Activated CD4-positive, alpha-beta T cell treated with anti-CD3 and anti-CD28 coated beads for 48 hours (primary cell): ENCODE data around the gene SNTB2.

Experiments
- DNase-seq: peaks from one replicate; pipeline ENCODE4 v3.0.0-alpha.2; 2020

The SNTB2 gene

GRCh38 chr16:69182730-69183416 is 4.1 kb upstream of the SNTB2 start:
- no peak for DNase-seq

- DNase-seq, result peak; percentile 54
These were observed 677 bp downstream of the SNTB2 start for GRCh38 chr16:69187446-69188235.

DNA sequence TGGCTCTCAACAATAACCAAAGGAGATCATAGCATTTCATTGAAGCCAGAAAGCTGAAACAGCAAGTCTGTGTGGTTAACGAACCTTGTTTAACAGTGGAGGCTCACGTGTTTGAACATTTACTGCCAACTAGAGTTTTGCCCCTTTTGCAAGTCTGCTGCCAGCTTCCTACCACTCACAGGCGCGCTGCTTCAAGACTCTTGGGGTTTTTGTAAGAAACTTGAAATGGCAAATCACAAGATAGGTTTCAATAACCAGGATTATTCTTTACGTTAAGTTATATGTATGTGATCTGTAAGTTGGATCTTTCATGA is 1.2 kb downstream of the SNTB2 start:
- DNase-seq, result no peak

- no peak for DNase-seq
These were observed 1.8 kb downstream of the SNTB2 start for GRCh38 chr16:69188716-69189115.

DNA sequence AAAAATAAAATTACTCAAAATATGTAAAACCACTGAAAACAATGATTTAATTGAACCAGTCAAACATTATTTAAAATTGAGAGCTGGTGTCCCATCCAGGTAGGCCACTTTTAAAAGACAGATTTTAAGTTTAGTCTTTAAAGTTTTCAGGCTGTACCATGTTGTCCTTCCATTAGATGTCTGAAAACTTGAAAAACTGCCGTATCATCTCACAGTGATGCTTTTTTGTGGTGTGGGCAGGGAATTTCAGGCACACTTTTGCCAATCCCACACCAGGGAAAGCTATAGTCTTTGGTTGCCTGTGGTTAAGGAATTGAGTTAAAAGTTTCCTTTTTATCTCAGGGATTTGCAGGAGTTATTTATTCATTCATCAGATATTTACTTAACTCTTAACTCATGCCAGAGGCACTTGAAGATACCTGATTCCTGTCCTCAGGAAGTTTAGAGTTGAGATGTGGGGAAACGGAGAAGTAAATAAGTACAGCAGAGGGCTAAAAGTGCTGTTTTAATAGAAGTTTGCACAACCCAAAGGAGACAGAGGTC is 3.2 kb downstream of the SNTB2 start:
- DNase-seq, result no peak

DNA sequence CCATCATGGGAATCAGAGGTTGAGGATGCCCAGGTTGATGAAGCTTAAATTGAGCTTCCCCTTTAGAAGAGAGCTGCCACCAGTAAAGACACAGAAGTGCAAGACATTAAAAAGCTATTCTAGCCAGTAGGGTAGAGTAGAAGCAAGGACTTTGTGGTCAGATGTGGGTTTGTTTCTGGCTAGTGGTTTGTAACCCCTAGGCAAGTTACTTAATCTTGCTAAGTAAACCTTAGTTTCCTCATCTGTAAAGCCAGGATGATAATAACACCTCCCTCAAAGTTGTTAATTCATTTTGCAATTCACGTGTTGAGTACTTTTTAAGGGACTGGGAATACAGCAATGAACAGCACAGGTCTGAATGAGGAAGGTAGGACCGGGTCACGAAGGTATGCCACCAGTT is 3.6 kb downstream of the SNTB2 start:
- DNase-seq, result no peak

- no peak for DNase-seq
These were observed 4.2 kb downstream of the SNTB2 start for GRCh38 chr16:69191136-69191535.

- no peak for DNase-seq
These were observed 6.9 kb downstream of the SNTB2 start for GRCh38 chr16:69193855-69194254.

DNA sequence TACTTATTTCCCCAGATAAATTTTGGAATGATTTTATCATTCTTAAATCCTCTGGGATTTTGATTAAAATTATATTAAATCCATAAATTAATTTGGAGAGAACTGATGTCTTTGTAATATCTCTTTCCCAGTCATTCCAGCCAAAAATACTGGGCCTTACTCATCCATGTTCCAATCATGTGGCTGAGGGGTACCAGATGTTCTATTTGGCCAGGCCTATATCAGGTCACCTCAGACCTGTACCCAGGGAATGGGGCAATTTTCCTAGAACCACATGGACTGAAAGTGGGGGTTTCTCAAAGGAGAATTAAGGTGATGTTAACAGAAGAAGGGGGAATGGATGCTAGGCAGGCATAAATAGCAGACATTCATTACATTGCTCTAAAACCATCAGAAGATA is 7.5 kb downstream of the SNTB2 start:
- no peak for DNase-seq

DNA sequence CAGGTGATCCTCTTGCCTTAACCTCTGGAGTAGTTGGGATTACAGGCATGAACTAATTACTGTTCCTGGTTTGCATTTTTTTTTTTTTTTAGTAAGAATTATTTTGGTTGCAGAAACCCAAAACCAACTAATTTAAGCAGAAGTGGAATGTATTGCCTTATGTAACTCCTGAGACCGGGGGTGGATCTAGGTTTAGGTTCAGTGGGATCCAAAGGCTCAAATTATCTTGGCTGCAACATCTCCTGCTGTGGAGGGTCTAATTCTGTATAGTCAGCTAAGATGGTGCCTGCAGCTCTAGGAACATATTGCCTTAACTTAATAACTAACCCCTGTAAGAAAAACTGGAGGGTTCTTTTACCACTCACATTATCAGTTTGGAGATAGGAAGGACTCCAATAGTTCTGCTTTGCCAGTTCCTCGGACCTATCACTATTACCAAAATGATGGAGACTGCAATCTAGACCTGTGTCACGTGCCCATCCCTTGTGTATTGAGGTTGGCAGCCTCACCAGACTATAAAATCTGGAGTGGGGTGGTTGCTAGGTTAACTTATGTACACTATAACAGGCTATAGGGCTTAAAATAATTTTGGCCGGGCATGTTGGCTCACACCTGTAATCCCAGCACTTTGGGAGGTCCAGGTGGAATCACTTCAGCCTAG is 8.5 kb downstream of the SNTB2 start:
- DNase-seq, result no peak

DNA sequence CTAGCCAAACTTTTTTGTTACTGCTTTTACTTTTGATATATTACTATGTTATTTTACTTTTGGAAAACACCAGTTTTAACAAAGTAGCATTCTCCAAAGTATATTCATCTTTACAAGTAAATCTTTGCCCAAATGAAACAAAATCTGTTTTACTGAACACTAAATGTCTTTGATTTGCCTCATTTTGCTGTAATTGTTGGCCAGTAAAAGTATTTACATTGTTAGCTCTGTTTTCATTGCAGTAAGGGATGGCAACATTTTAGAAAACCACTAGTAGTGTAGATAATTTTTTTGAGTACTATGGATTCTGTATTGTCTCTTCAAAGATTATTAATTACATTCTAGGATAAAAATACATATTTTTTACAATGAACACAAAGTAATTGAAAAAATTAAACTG is 10.6 kb downstream of the SNTB2 start:
- no peak for DNase-seq

GRCh38 chr16:69199382-69199781 is 12.4 kb downstream of the SNTB2 start:
- no peak for DNase-seq

DNA sequence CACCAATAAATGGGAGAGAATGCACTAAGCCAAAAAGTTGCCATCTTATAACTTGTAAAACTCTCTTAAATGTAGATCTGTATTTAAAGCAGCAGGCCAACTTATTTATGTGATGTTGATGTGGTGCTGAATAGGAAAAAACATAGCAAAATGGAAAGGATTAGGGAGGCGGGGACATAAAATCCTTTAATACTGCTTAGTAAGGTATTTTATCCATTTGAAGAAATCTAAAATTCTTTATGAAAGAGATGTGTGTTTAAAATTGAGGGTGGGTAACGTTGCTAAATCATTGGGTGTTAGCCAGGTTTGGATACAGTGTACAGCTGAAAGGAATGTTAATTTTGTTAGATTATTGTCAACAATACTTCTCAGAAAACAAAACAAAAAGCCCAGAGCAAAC is 14.3 kb downstream of the SNTB2 start:
- DNase-seq, result no peak

- no peak for DNase-seq
These were observed 14.8 kb downstream of the SNTB2 start for GRCh38 chr16:69201787-69202186.

DNA sequence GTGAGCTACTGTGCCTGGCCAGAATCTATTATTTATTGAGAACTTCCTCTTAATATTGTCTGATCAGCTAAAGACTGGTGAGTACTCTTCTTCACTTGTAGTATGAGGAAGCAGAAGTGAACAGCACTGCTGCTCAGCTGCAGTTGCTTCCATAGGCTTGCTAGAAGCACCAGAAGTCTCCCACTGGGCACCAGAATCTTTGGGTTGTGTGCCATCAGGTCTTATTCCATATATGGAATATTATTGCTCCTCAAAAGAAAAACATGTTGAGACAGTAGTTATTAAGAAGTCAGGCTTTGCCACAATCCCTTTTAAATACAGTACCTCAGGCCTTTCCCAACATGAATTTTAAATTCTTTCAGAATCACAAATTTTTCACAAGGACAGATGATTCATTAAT is 17.2 kb downstream of the SNTB2 start:
- no peak for DNase-seq

DNA sequence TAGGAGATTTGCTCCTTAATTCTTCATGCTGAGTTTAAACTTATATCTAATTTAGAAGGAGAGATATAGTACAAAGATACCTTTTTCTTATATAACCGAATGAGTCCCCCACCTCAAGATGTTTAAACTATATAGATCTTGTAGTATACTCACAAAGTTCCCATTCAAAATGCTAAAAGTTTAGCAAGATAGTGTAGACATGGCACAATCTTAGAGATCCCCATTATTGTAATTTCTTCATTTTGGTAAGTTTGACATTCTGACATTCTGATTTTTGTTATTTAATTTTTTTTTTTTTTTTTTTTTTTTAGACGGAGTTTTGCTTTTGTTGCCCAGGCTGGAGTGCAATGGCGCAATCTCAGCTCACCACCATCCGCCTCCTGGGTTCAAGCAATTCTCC is 22.8 kb downstream of the SNTB2 start:
- no peak for DNase-seq

GRCh38 chr16:69217433-69217832 is 30.5 kb downstream of the SNTB2 start:
- DNase-seq, result no peak

DNA sequence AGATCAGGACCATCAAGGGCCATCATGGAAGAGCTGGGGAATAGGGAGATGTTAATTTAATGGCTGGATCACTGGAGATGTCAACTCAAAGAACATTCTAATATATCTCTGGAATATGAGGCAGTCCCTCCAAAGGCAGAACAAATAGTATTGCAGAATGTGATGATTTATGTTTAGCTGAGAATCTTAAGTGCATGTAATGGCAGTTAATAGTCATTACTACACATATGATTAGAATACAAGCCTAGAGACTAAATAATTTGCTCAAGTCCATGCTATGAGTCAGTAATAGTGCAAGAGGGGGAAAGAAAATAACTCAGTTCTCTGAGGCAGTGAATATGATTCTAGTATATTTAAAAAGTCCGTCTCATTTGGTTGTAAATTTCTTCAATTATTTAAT is 32.3 kb downstream of the SNTB2 start:
- DNase-seq, result no peak

- no peak for DNase-seq
These were observed 36.9 kb downstream of the SNTB2 start for GRCh38 chr16:69223882-69224281.

- no peak for DNase-seq
These were observed 38.2 kb downstream of the SNTB2 start for GRCh38 chr16:69225121-69225520.

DNA sequence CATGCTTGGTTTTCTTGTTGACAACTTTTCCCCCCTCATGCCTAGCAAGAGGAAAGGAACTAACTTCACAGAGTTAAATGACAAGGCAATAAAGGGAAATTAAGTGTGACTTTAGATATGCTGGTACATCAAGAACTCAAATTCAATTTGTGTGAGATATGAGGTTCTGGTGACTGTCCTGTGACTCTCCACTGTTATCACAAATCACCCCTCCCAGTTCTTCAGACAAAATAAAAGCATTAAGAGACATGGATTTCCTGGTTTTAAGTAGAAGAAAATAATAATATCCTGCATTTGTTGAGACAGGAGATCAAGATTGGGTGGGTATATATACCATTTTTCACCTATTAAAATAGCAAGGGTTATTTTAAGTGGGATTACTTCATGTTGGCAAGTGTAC is 46.2 kb downstream of the SNTB2 start:
- DNase-seq, result no peak

DNA sequence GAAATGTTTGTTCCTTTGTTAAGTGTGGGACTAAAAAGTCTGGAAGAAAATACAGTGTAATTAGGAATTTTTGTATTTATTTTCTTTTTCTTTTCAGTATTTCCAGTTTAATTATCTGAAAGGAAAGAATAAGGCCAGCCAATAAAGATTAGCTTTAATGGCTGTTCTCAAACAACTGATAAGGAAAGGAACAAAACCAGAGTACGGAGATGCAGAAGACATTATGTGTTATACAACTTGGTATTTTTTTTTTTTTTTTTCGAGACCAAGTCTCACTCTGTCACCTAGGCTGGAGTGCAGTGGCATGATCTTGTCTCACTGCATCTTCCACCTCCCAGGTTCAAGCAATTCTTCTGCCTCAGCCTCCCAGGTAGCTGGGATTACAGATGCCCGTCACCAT is 47.5 kb downstream of the SNTB2 start:
- DNase-seq, result no peak

- no peak for DNase-seq
These were observed 49.4 kb downstream of the SNTB2 start for GRCh38 chr16:69236319-69236718.

GRCh38 chr16:69237296-69237695 is 50.3 kb downstream of the SNTB2 start:
- DNase-seq, result no peak
